HepG2 (cell line): ENCODE data around the gene MORC1. TPM values are rescaled to one million over a fixed set of nuclear protein-coding genes. Genes with fewer than 3 reads are reported as not detected.

Experiments
- ATAC-seq: fragments of 200-7000 bp; cut with Tn5 transposase; 3 replicates; pipeline ENCODE4 v1.9.1; 2020; ENCODE audit warnings: mild to moderate bottlenecking, moderate library complexity
- BruUV-seq: library from RNA; stranded (reverse); fragments of 400-500 nt; replicated peaks from 2 replicates; lab custom pipeline; 2021; lab: Mats Ljungman, UMichigan
- CTCF ChIA-PET: fragments of 300-600 bp; formaldehyde crosslinking; extraction: SDS; loops from one replicate; lab custom pipeline; 2021; ENCODE audit warnings: low total read pairs, inconsistent platforms, low intra/inter-chr PET ratio; lab: Yijun Ruan, JAX
- POLR2A ChIA-PET: fragments of 350-600 bp; sonication (Branson Sonifier 250); formaldehyde crosslinking; loops from one replicate; lab custom pipeline; 2020; ENCODE audit warnings: antibody characterized with exemption, inconsistent platforms; lab: Yijun Ruan, JAX
- DNase-seq: peaks from one replicate; pipeline ENCODE4 v3.0.0-alpha.2; 2015; ENCODE audit warnings: low spot score
- FAIRE-seq: peaks from 3 replicates; lab custom pipeline; 2011; peaks lifted over from hg19 to GRCh38; lab: Jason Lieb, UNC
- H2AFZ ChIP-seq: one replicate; pipeline ENCODE4 v1.6.1; 2011; ENCODE audit warnings: low read length, inconsistent platforms
- H3K27ac ChIP-seq: fragments of 300-600 bp; 3 replicates; pipeline ENCODE4 v1.8.0; 2011; ENCODE audit warnings: mixed run types, mild to moderate bottlenecking, mixed read lengths, low read length, inconsistent platforms; ENCODE audit not compliant: insufficient read depth; ENCODE audit errors: extremely low read length
- H3K27me3 ChIP-seq, 2 experiments: fragments of 200-600 bp in 1 of 2; 2 replicates in 1 of 2; 3 replicates in 1 of 2; pipeline versions ENCODE4 v1.6.0 to v1.8.0; 2011; ENCODE audit warnings: low read length in 2 of 2, mild to moderate bottlenecking in 2 of 2, moderate library complexity in 2 of 2, inconsistent platforms in 1 of 2; ENCODE audit not compliant: insufficient read depth in 2 of 2, control insufficient read depth in 1 of 2
- H3K36me3 ChIP-seq, 2 experiments: fragments of 200-600 bp in 1 of 2; replicated peaks in 1 of 2; 2 replicates in 1 of 2; 3 replicates in 1 of 2; pipeline versions ENCODE4 v1.5.1 to v1.8.0; 2011; ENCODE audit warnings: low read length in 2 of 2, inconsistent platforms in 1 of 2; ENCODE audit not compliant: insufficient read depth in 2 of 2, control insufficient read depth in 1 of 2
- H3K4me1 ChIP-seq: 2 replicates; pipeline ENCODE4 v1.5.1; 2012; ENCODE audit warnings: low read length, inconsistent platforms; ENCODE audit not compliant: insufficient read depth
- H3K4me2 ChIP-seq: 2 replicates; pipeline ENCODE4 v1.6.0; 2011; ENCODE audit warnings: low read depth, low read length, inconsistent platforms
- H3K4me3 ChIP-seq, 3 experiments: fragments of 200-600 bp in 1 of 3; sonication (generic), shearing (Covaris generic) in 1 of 3; replicated peaks in 1 of 3; 2 replicates each; pipeline ENCODE4 v1.5.1; 2011 to 2016; ENCODE audit warnings: low read length in 3 of 3, inconsistent platforms in 2 of 3, low read depth in 2 of 3, mild to moderate bottlenecking in 2 of 3, control low read depth in 1 of 3, mixed read lengths in 1 of 3; ENCODE audit not compliant: insufficient read depth in 1 of 3
- H3K79me2 ChIP-seq: one replicate; pipeline ENCODE4 v1.6.1; 2011; ENCODE audit warnings: low read length, inconsistent platforms; ENCODE audit not compliant: insufficient read depth
- H3K9ac ChIP-seq: 2 replicates; pipeline ENCODE4 v1.6.0; 2011; ENCODE audit warnings: mild to moderate bottlenecking, low read depth, low read length, inconsistent platforms; ENCODE audit not compliant: insufficient read depth
- H3K9me3 ChIP-seq: 2 replicates; pipeline ENCODE4 v1.5.1; 2012; ENCODE audit warnings: mild to moderate bottlenecking, low read length
- H4K20me1 ChIP-seq: 2 replicates; pipeline ENCODE4 v1.6.0; 2011; ENCODE audit warnings: inconsistent platforms, mild to moderate bottlenecking, low read length, moderate library complexity; ENCODE audit not compliant: insufficient read depth
- EP300 ChIP-seq, 3 experiments: sonication (generic) in 1 of 3; formaldehyde crosslinking in 1 of 3; IDR thresholded peaks; 2 replicates each; pipeline versions ENCODE4 v1.5.1 to v1.6.1; 2011 to 2020; ENCODE audit warnings: low read depth in 2 of 3, low read length in 2 of 3, borderline replicate concordance in 1 of 3, improper control_type of control experiment in 1 of 3, mild to moderate bottlenecking in 1 of 3, missing genetic modification reagents in 1 of 3, moderate library complexity in 1 of 3
- FOXO1 ChIP-seq: sonication (generic); formaldehyde crosslinking; IDR thresholded peaks from 2 replicates; pipeline ENCODE4 v1.4.0; 2020; ENCODE audit warnings: missing genetic modification reagents
- GLI4 ChIP-seq: sonication (generic); formaldehyde crosslinking; IDR thresholded peaks from 2 replicates; pipeline ENCODE4 v1.5.1; 2020; ENCODE audit warnings: missing genetic modification reagents, mild to moderate bottlenecking, moderate library complexity, borderline replicate concordance
- PAWR ChIP-seq: sonication (generic); formaldehyde crosslinking; IDR thresholded peaks from 2 replicates; pipeline ENCODE4 v1.4.0; 2020; ENCODE audit warnings: missing genetic modification reagents, mild to moderate bottlenecking, borderline replicate concordance
- TARDBP ChIP-seq: sonication (generic); formaldehyde crosslinking; IDR thresholded peaks from 2 replicates; pipeline ENCODE4 v1.8.0; 2022; ENCODE audit warnings: mild to moderate bottlenecking, missing genetic modification reagents
- TGIF2 ChIP-seq: IDR thresholded peaks from 2 replicates; pipeline ENCODE4 v1.6.1; 2016; ENCODE audit warnings: control low read depth, missing compliant biosample characterization
- ZNF256 ChIP-seq: sonication (generic); formaldehyde crosslinking; conservative IDR thresholded peaks from 2 replicates; pipeline ENCODE4 v1.4.0; 2020; ENCODE audit warnings: missing genetic modification reagents
- ZNF652 ChIP-seq: IDR thresholded peaks from 2 replicates; pipeline ENCODE4 v1.6.1; 2016; ENCODE audit warnings: low read depth, borderline replicate concordance
- ZSCAN29 ChIP-seq: sonication (generic); formaldehyde crosslinking; conservative IDR thresholded peaks from 2 replicates; pipeline ENCODE4 v1.4.0; 2020; ENCODE audit warnings: mild to moderate bottlenecking, missing genetic modification reagents
- ZSCAN9 ChIP-seq: IDR thresholded peaks from 2 replicates; pipeline ENCODE4 v1.6.1; 2016; ENCODE audit warnings: borderline replicate concordance
- WGBS: methylation state at CpG from one replicate; pipeline ENCODE4 v1.1.6; 2017; ENCODE audit warnings: low lambda C conversion rate; 5-methylcytosine and 5-hydroxymethylcytosine counted together
- in situ Hi-C: cut with HindIII; loops from 2 replicates; pipeline ENCODE4 v1.10.0; 2017; ENCODE audit warnings: low pct_unique_long_range_greater_than_20kb; ENCODE audit not compliant: extremely low pct_ligation_motif_present
- intact Hi-C: fragments of 100-400 bp; cut with micrococcal nuclease; formaldehyde crosslinking; loops from one replicate; pipeline ENCODE4 v1.10.0; 2022; ENCODE audit not compliant: unreplicated experiment
- polyA plus RNA-seq, 8 experiments: library from polyadenylated mRNA; depleted of rRNA in 3 of 8; stranded (reverse) in 7 of 8; unstranded in 1 of 8; fragments of >200 nt; fragmentation: Illumina TruSeq in 4 of 8; extraction: Trizol in 4 of 8; gene quantifications; 2 replicates each; pipeline versions ENCODE4 v1.2.1 to v1.2.3, GENCODE V29; 2011 to 2016; ENCODE audit warnings: low read depth in 4 of 8, missing spikeins in 1 of 8, mixed read lengths in 1 of 8; ENCODE audit not compliant: insufficient read depth in 1 of 8
- total RNA-seq, 5 experiments: library from RNA; depleted of rRNA; stranded (reverse); fragments of >200 nt; fragmentation: Illumina TruSeq; extraction: Trizol; gene quantifications; 2 replicates each; pipeline ENCODE4 v1.2.3, GENCODE V29; 2016; ENCODE audit warnings: low read depth in 1 of 5
- TF ChIP-seq, protein P1 (sequence below): sonication (generic); formaldehyde crosslinking; IDR thresholded peaks from 2 replicates; pipeline ENCODE4 v1.5.0; 2020; ENCODE audit warnings: mild to moderate bottlenecking, missing genetic modification reagents, borderline replicate concordance
- TF ChIP-seq, protein P2 (sequence below): sonication (generic); formaldehyde crosslinking; IDR thresholded peaks from 2 replicates; pipeline ENCODE4 v1.5.0; 2020; ENCODE audit warnings: mild to moderate bottlenecking, missing genetic modification reagents

Gene MORC1
- total and polyA plus RNA-seq, 2 of the 13 experiments (the other 11 are each of a cell fraction or from before 2014, with no cell fraction given), result not detected

DNA sequence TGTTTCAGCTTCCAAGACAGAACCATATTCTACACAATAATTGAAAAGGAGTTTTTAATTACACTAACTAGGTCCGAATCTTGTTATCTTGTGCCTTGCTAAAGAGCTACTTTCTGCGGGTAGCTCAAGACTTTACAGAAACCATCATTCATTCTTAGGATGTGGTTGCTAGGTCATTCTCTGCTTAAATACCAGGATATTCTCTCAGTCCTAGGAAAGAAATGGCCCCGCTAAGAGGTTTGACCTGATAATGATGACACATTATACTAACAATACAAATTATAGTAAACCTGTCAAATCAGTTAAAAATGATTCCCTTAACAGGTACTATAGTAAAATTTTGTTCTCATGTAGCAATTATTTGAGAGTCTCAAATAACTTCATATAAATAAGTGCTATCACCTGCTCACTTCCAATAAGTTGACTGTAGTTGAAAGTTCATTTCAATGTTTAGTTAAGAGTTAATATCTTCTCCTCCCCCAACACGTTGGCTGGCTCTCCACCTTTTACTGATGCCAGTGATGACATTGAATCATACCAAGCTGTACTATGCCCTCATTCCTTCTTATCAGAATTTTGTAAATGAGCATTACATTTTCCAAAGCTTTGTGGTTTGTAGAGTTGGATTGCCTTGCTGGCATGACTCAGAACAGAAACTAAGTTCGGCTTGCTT lies 15.0 kb upstream of the MORC1 start:
- in situ Hi-C loops, result no loop called here
- ChIA-PET CTCF (no interaction called here), POLR2A (no interaction called here)
- no peak for FAIRE-seq
- H3K27ac ChIP-seq, result no peak overlapping the region
- intact Hi-C loops, result no loop called here
- H3K9ac ChIP-seq, result no peak overlapping the region
- no peaks in the 10 kb centered on the region for H3K36me3 ChIP-seq
- peaks cover 7% of the 10 kb centered on the region; the same call in 1 of the 2 replicates for H3K4me1 ChIP-seq
- TF ChIP-seq EP300 (IDR thresholded peaks at IDR 0.05; ENCODE audit: low read depth in 2 of 2, low read length in 2 of 2) (no peak), EP300 (CRISPR knock-in tag; IDR thresholded peaks at IDR 0.05; ENCODE audit: borderline replicate concordance) (no peak), ZNF652 (peak; percentile 44; the same call in 1 of the 2 replicates), PAWR (CRISPR knock-in tag) (no peak)
- TF ChIP-seq, all 625 proteins: peak for 1
- no TSS peak for BruUV-seq
- 28% methylated on average over 5 of the region's 5 CpGs for WGBS
- 0 out of 2 replicates have a peak overlapping the region, but pooled peaks have one; percentile 3 for H3K4me2 ChIP-seq
- H3K79me2 ChIP-seq, result no peaks in the 10 kb centered on the region
- ATAC-seq (no peak), DNase-seq (no peak)
- H3K4me3 ChIP-seq, result no peak overlapping the region
- no peaks in the 10 kb centered on the region for H4K20me1 ChIP-seq
- no peak overlapping the region for H2AFZ ChIP-seq
- H3K27me3 ChIP-seq, result no peaks in the 10 kb centered on the region
- H3K9me3 ChIP-seq, result no peaks in the 10 kb centered on the region

DNA sequence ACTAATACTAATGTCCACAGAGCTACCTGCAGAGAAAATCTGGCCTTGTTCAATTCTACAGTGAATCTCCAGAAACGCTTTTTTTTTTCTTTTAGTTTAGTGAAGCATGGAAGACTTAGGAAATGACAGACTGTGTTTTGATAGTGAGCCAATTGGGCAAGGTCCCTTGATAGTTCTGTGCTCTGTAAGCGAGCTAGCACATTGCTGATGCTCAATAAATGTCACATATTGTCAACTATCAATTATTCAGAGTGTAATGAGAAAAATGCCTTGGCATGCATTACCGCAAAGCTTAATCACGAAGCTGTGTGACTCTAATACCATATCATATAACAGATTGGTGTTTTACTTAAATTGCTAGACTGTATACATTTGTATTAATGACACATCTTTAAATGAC lies 13.3 kb upstream of the MORC1 start:
- Histone ChIP-seq H3K27ac (no peak overlapping the region), H3K36me3 (no peaks in the 10 kb centered on the region), H3K4me3 (no peak overlapping the region), H3K4me2 (no peak overlapping the region), H3K4me1 (peaks cover 7% of the 10 kb centered on the region; the same call in 1 of the 2 replicates), H4K20me1 (no peaks in the 10 kb centered on the region), H3K9ac (no peak overlapping the region), H3K27me3 (no peaks in the 10 kb centered on the region), H3K79me2 (no peaks in the 10 kb centered on the region), H3K9me3 (no peaks in the 10 kb centered on the region), H2AFZ (no peak overlapping the region)
- intact Hi-C loops, result no loop called here
- no peak for FAIRE-seq
- DNase-seq, result no peak
- ChIA-PET POLR2A (no interaction called here), CTCF (no interaction called here)
- no peak for ATAC-seq
- in situ Hi-C loops, result no loop called here
- no TSS peak for BruUV-seq
- WGBS, result 45% methylated on average over 4 of the region's 4 CpGs
- TF ChIP-seq TGIF2 (no peak), ZSCAN29 (CRISPR knock-in tag) (no peak), ZNF256 (CRISPR knock-in tag) (no peak), ZSCAN9 (CRISPR knock-in tag) (no peak), GLI4 (CRISPR knock-in tag) (no peak), TARDBP (CRISPR knock-in tag) (no peak), FOXO1 (CRISPR knock-in tag) (no peak)
- TF ChIP-seq, protein P1, sequence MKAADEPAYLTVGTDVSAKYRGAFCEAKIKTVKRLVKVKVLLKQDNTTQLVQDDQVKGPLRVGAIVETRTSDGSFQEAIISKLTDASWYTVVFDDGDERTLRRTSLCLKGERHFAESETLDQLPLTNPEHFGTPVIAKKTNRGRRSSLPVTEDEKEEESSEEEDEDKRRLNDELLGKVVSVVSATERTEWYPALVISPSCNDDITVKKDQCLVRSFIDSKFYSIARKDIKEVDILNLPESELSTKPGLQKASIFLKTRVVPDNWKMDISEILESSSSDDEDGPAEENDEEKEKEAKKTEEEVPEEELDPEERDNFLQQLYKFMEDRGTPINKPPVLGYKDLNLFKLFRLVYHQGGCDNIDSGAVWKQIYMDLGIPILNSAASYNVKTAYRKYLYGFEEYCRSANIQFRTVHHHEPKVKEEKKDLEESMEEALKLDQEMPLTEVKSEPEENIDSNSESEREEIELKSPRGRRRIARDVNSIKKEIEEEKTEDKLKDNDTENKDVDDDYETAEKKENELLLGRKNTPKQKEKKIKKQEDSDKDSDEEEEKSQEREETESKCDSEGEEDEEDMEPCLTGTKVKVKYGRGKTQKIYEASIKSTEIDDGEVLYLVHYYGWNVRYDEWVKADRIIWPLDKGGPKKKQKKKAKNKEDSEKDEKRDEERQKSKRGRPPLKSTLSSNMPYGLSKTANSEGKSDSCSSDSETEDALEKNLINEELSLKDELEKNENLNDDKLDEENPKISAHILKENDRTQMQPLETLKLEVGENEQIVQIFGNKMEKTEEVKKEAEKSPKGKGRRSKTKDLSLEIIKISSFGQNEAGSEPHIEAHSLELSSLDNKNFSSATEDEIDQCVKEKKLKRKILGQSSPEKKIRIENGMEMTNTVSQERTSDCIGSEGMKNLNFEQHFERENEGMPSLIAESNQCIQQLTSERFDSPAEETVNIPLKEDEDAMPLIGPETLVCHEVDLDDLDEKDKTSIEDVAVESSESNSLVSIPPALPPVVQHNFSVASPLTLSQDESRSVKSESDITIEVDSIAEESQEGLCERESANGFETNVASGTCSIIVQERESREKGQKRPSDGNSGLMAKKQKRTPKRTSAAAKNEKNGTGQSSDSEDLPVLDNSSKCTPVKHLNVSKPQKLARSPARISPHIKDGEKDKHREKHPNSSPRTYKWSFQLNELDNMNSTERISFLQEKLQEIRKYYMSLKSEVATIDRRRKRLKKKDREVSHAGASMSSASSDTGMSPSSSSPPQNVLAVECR (CRISPR knock-in tag), result no peak
- TF ChIP-seq, protein P2, sequence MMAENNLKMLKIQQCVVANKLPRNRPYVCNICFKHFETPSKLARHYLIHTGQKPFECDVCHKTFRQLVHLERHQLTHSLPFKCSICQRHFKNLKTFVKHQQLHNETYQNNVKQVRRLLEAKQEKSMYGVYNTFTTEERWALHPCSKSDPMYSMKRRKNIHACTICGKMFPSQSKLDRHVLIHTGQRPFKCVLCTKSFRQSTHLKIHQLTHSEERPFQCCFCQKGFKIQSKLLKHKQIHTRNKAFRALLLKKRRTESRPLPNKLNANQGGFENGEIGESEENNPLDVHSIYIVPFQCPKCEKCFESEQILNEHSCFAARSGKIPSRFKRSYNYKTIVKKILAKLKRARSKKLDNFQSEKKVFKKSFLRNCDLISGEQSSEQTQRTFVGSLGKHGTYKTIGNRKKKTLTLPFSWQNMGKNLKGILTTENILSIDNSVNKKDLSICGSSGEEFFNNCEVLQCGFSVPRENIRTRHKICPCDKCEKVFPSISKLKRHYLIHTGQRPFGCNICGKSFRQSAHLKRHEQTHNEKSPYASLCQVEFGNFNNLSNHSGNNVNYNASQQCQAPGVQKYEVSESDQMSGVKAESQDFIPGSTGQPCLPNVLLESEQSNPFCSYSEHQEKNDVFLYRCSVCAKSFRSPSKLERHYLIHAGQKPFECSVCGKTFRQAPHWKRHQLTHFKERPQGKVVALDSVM (CRISPR knock-in tag), result no peak
